Transverse colon (tissue), 4 donors: Measurements from ENCODE around the gene NLRP5. TPM values are rescaled to one million over a fixed set of nuclear protein-coding genes. Genes with fewer than 3 reads are reported as not detected.

ENCODE experiments used
- DNase-seq: peaks from one replicate; pipeline ENCODE4 v3.0.0-alpha.2; 2019
- H3K27ac ChIP-seq, 4 donors: fragments of 200-600 bp; sonication (generic); 2 replicates each; pipeline ENCODE4 v1.5.1; 2016 to 2018; ENCODE audit warnings: inconsistent platforms in 4 of 4
- H3K27me3 ChIP-seq: fragments of 200-600 bp; sonication (generic); 2 replicates; pipeline ENCODE4 v1.5.1; 2017; ENCODE audit warnings: inconsistent platforms
- H3K36me3 ChIP-seq, 4 donors: fragments of 200-600 bp; sonication (generic); 2 replicates each; pipeline ENCODE4 v1.5.1; 2017 to 2019; ENCODE audit warnings: inconsistent platforms in 4 of 4
- H3K4me1 ChIP-seq, 4 donors: fragments of 200-600 bp; sonication (generic); 2 replicates each; pipeline ENCODE4 v1.5.1; 2017 to 2020; ENCODE audit warnings: inconsistent platforms in 4 of 4
- H3K4me3 ChIP-seq, 4 donors: fragments of 200-600 bp; sonication (generic); 1 replicate in 1 of 4; 2 replicates in 3 of 4; pipeline versions ENCODE4 v1.5.1 to v1.6.1; 2017 to 2019; ENCODE audit warnings: inconsistent platforms in 4 of 4
- H3K9me3 ChIP-seq, 2 donors: fragments of 200-600 bp; sonication (generic); 2 replicates each; pipeline ENCODE4 v1.5.1; 2017 to 2019; ENCODE audit warnings: inconsistent platforms in 2 of 2
- EP300 ChIP-seq: sonication (generic); formaldehyde crosslinking; IDR thresholded peaks from one replicate; pipeline ENCODE4 v1.6.1; 2017; ENCODE audit warnings: antibody characterized with exemption, low read depth
- POLR2A ChIP-seq: fragments of 450-650 bp; IDR thresholded peaks from one replicate; pipeline ENCODE4 v1.6.1; 2016; ENCODE audit warnings: antibody characterized with exemption, mild to moderate bottlenecking, moderate library complexity
- POLR2AphosphoS5 ChIP-seq, 3 donors: sonication (generic); formaldehyde crosslinking; IDR thresholded peaks; one replicate each; pipeline ENCODE4 v1.6.1; 2016; ENCODE audit warnings: antibody characterized with exemption in 3 of 3
- WGBS, 2 donors: methylation state at CpG; one replicate each; pipeline ENCODE4 v1.1.5; 2018; ENCODE audit warnings: low coverage in 1 of 2; 5-methylcytosine and 5-hydroxymethylcytosine counted together
- in situ Hi-C, 4 donors: fragments of 200-750 bp; cut with MboI; loops; one replicate each; pipeline versions ENCODE4 v1.15.0 to v1.15.1; 2017; ENCODE audit warnings: low sequenced_read_pairs in 3 of 4, low pct_ligation_motif_present in 1 of 4, low pct_unique_long_range_greater_than_20kb in 1 of 4
- intact Hi-C: fragments of 100-400 bp; cut with DNase I; formaldehyde crosslinking; loops from one replicate; pipeline ENCODE4 v1.15.1; 2023; ENCODE audit warnings: low total_unique reads
- total RNA-seq, 4 donors: library from RNA; depleted of rRNA; stranded (reverse); fragments of >200 nt; gene quantifications; one replicate each; pipeline ENCODE4 v1.1.0, GENCODE V29; 2016
- TF ChIP-seq, protein P1 (sequence below), 5 experiments: fragments of 200-600 bp in 3 of 5; fragments of 450-650 bp in 2 of 5; sonication (generic) in 3 of 5; IDR thresholded peaks; 1 replicate in 2 of 5; 2 replicates in 3 of 5; pipeline ENCODE4 v1.5.1; 2016 to 2017; ENCODE audit warnings: antibody characterized with exemption in 5 of 5, inconsistent platforms in 3 of 5, mild to moderate bottlenecking in 2 of 5, moderate library complexity in 1 of 5

Gene NLRP5
- total RNA-seq, 4 donors from 2014 or later = not detected

DNA sequence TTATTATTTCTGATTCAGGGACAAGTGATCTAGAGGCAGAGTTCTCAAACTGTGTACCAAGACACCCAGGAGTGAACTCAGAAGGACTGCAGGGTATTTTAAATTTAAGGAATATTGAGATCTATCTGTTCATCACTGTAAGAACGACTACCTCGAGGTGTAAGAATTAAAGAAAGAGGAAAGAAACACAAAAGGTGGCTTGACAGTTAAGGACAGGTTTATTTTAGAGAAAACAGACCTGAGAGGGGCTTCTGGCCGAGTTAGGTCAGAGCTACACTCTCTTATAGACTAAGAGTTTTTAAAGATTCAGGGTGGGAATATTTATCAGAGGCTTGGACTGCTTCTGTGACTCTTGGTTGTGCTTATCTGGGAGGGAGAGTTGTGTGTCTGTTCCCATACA, 12.6 kb upstream of the NLRP5 start:
- TF ChIP-seq, protein P1, sequence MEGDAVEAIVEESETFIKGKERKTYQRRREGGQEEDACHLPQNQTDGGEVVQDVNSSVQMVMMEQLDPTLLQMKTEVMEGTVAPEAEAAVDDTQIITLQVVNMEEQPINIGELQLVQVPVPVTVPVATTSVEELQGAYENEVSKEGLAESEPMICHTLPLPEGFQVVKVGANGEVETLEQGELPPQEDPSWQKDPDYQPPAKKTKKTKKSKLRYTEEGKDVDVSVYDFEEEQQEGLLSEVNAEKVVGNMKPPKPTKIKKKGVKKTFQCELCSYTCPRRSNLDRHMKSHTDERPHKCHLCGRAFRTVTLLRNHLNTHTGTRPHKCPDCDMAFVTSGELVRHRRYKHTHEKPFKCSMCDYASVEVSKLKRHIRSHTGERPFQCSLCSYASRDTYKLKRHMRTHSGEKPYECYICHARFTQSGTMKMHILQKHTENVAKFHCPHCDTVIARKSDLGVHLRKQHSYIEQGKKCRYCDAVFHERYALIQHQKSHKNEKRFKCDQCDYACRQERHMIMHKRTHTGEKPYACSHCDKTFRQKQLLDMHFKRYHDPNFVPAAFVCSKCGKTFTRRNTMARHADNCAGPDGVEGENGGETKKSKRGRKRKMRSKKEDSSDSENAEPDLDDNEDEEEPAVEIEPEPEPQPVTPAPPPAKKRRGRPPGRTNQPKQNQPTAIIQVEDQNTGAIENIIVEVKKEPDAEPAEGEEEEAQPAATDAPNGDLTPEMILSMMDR (IDR thresholded peaks at IDR 0.05) = no peak
- TF ChIP-seq EP300 = no peak
- no peak for TF ChIP-seq POLR2A
- no peak for TF ChIP-seq POLR2AphosphoS5 (IDR thresholded peaks at IDR 0.05)
- in situ Hi-C loops (no loop called here), intact Hi-C loops (no loop called here)
- Histone ChIP-seq H3K27me3 (no peaks in the 10 kb centered on the region), H3K4me3 (no peak overlapping the region), H3K9me3 (peaks cover 0 to 3% of the 10 kb centered on the region in 2 donors), H3K27ac (no peak overlapping the region), H3K36me3 (no peaks in the 10 kb centered on the region), H3K4me1 (no peaks in the 10 kb centered on the region)
- WGBS, 2 donors = 15 to 43% methylated on average over 3 of the region's 3 CpGs
- no peak for DNase-seq

DNA sequence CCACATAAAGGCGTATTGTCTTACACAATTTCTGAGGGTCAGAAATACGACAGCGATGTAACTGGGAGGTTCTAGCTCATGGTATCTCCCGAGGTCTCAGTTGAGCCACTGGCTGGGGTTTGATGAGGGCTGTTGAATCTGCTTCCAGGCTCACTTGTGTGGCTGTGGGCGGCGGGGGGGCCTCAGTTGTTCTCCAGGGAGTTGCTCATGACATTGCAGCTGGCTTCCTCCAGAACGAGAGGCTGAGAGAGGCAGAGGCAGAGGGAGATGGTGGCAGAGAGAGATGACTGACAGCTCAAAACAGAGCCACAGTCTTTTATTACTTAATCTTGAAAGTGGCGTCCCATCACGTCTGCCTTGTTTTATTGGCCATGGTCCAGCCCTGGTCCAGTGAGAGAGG, 6.2 kb upstream of the NLRP5 start:
- DNase-seq = no peak
- TF ChIP-seq EP300 (no peak), POLR2A (no peak), POLR2AphosphoS5 (IDR thresholded peaks at IDR 0.05) (no peak)
- TF ChIP-seq, protein P1 (IDR thresholded peaks at IDR 0.05) = no peak
- 73 to 100% methylated on average over 3 to 9 of the region's 9 CpGs for WGBS, 2 donors
- Histone ChIP-seq H3K36me3 (no peaks in the 10 kb centered on the region), H3K4me3 (no peak overlapping the region), H3K27me3 (no peaks in the 10 kb centered on the region), H3K4me1 (no peaks in the 10 kb centered on the region), H3K9me3 (no peaks in the 10 kb centered on the region), H3K27ac (no peak overlapping the region)
- intact Hi-C loops (no loop called here), in situ Hi-C loops (no loop called here)

DNA sequence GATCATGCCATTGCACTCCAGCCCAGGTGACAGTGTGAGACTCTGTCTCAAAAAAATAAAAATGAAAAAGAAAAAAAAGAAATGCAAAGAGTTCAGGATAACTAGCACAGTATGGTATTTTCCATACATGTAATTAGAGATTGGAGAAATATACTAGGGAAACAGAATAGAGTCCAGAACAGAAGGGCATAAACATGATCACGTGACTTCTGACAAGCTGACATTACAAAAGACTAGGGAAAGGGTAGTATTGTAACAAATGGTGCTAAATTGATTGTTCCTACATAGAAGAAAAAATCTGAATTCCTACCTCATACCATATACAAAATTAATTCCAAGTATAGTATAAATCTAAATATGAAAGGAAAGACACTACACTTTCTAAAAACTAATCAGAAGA, 1.3 kb upstream of the NLRP5 start:
- H3K4me3 ChIP-seq = no peak overlapping the region
- DNase-seq = no peak
- H3K36me3 ChIP-seq = no peaks in the 10 kb centered on the region
- in situ Hi-C loops (no loop called here), intact Hi-C loops (no loop called here)
- H3K4me1 ChIP-seq = no peaks in the 10 kb centered on the region
- 59 to 72% methylated on average over 1 of the region's 1 CpG for WGBS, 2 donors
- no peaks in the 10 kb centered on the region for H3K27me3 ChIP-seq
- no peaks in the 10 kb centered on the region for H3K9me3 ChIP-seq
- H3K27ac ChIP-seq = no peak overlapping the region
- TF ChIP-seq, protein P1 (IDR thresholded peaks at IDR 0.05) = no peak
- TF ChIP-seq POLR2AphosphoS5 (IDR thresholded peaks at IDR 0.05) (no peak), EP300 (no peak), POLR2A (no peak)

DNA sequence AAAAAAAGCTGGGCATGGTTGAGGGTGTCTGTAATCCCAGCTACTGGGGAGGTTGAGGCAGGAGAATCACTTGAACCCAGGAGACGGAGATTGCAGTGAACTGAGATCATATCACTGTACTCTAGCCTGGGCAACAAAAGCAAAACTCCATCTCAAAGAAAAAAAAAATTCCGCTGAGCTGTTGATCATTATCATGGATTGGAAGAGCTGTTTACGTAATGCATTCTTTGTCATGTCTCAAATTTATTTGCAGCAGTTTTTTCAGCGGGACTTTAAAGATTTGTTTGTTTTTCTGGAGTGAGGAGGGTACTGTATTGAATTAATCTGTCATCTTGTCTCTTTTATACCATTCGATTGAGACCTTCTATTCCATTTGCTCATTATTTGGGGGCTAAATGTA, 4.3 kb downstream of the NLRP5 start:
- no peaks in the 10 kb centered on the region for H3K9me3 ChIP-seq
- H3K36me3 ChIP-seq = no peaks in the 10 kb centered on the region
- WGBS, 2 donors = 75 to 79% methylated on average over 4 to 5 of the region's 5 CpGs
- TF ChIP-seq POLR2A (no peak), POLR2AphosphoS5 (IDR thresholded peaks at IDR 0.05) (no peak), EP300 (no peak)
- TF ChIP-seq, protein P1 (IDR thresholded peaks at IDR 0.05) = no peak
- no peaks in the 10 kb centered on the region for H3K27me3 ChIP-seq
- no peak overlapping the region for H3K27ac ChIP-seq
- in situ Hi-C loops (no loop called here), intact Hi-C loops (no loop called here)
- H3K4me1 ChIP-seq = no peaks in the 10 kb centered on the region
- no peak overlapping the region for H3K4me3 ChIP-seq
- no peak for DNase-seq
